ENCODE measurements around the gene KLHL28. TPM values are rescaled to one million over a fixed set of nuclear protein-coding genes. Genes with fewer than 3 reads are reported as not detected.
A peak's percentile ranks its signal among the peaks of the same experiment; 100 is the strongest.

Gene KLHL28
- total and polyA plus RNA-seq, 5 donors from 2014 or later = 39.9 to 53.9 (median 49.1) TPM

- Mint-ChIP-seq H3K27ac (no peak overlapping the region), H3K36me3 (peaks cover 67% of the 10 kb centered on the region), H3K4me1 (peaks cover 29 to 55% (median 54%) of the 10 kb centered on the region in 4 donors), H3K27me3 (no peaks in the 10 kb centered on the region), H3K9me3 (peaks cover 0 to 8% (median 2%) of the 10 kb centered on the region in 7 donors), H3K4me3 (peak overlapping the region in 1 of 4 donors; percentile 85)
- DNase-seq (no peak), ATAC-seq (ENCODE audit: low read depth in 2 of 2) (no peak)
- Histone ChIP-seq H3K4me3 (ENCODE audit: low read depth, low read length) (no peak overlapping the region), H3K4me1 (ENCODE audit: control insufficient read depth, insufficient read depth, low read length, poor library complexity, severe bottlenecking) (no peaks in the 10 kb centered on the region), H3K36me3 (ENCODE audit: control insufficient read depth, insufficient read depth, low read length) (peaks cover 65% of the 10 kb centered on the region), H3K9me3 (ENCODE audit: control insufficient read depth in 2 of 2, low read length in 2 of 2) (no peaks in the 10 kb centered on the region), H3K27ac (ENCODE audit: insufficient read depth, low read length, poor library complexity, severe bottlenecking) (no peak overlapping the region), H3K27me3 (ENCODE audit: control insufficient read depth, insufficient read depth, low read length) (no peaks in the 10 kb centered on the region)
Measured at GRCh38 chr14:44942436-44942835, 19.3 kb downstream of the KLHL28 start.

GRCh38 chr14:44941591-44941990, 20.2 kb downstream of the KLHL28 start:
- no peak for DNase-seq
- H3K4me1 ChIP-seq (ENCODE audit: control insufficient read depth, insufficient read depth, low read length, poor library complexity, severe bottlenecking) = no peaks in the 10 kb centered on the region
- ATAC-seq (ENCODE audit: low read depth in 2 of 2) = no peak
- no peaks in the 10 kb centered on the region for H3K9me3 ChIP-seq (ENCODE audit: control insufficient read depth in 2 of 2, low read length in 2 of 2)
- Mint-ChIP-seq H3K4me1 (peaks cover 32 to 60% (median 50%) of the 10 kb centered on the region in 4 donors), H3K9me3 (peaks cover 0 to 8% (median 2%) of the 10 kb centered on the region in 7 donors), H3K27me3 (no peaks in the 10 kb centered on the region), H3K36me3 (peaks cover 64% of the 10 kb centered on the region), H3K4me3 (no peak overlapping the region), H3K27ac (peak overlapping the region; percentile 3 to 60 (median 20))
- peaks cover 56% of the 10 kb centered on the region for H3K36me3 ChIP-seq (ENCODE audit: control insufficient read depth, insufficient read depth, low read length)
- no peak overlapping the region for H3K27ac ChIP-seq (ENCODE audit: insufficient read depth, low read length, poor library complexity, severe bottlenecking)
- no peak overlapping the region for H3K4me3 ChIP-seq (ENCODE audit: low read depth, low read length)
- no peaks in the 10 kb centered on the region for H3K27me3 ChIP-seq (ENCODE audit: control insufficient read depth, insufficient read depth, low read length)

DNA sequence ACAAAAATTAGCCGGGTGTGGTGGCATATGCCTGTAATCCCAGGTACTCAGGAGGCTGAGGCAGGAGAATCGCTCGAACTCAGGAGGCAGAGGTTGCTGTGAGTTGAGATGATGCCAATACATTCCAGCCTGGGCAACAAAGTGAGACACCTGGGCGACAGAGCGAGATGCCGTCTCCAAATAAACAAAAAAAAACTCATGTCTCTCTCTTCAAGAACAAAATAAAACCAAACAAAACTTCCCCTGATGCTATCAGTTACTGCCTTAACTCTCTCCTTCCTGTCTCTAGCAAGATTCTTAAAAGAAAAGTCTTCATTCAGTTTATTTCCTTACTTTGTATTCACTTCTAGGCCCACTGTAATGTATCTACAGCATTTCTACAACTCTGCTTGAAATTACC, 20.8 kb downstream of the KLHL28 start:
- peaks cover 69% of the 10 kb centered on the region for H3K36me3 Mint-ChIP-seq
- ATAC-seq (ENCODE audit: low read depth in 2 of 2) (peak in 1 of 2 donors; percentile 50), DNase-seq (peak in 2 of 3 donors; percentile 18 to 21)
- H3K4me3 ChIP-seq (ENCODE audit: low read depth, low read length) = no peak overlapping the region
- H3K9me3 ChIP-seq (ENCODE audit: control insufficient read depth in 2 of 2, low read length in 2 of 2) = no peaks in the 10 kb centered on the region
- H3K4me3 Mint-ChIP-seq = peak overlapping the region in 3 of 4 donors; percentile 5 to 39 (median 25)
- H3K9me3 Mint-ChIP-seq = peaks cover 0 to 8% (median 2%) of the 10 kb centered on the region in 7 donors
- no peak overlapping the region for H3K27ac ChIP-seq (ENCODE audit: insufficient read depth, low read length, poor library complexity, severe bottlenecking)
- no peaks in the 10 kb centered on the region for H3K27me3 ChIP-seq (ENCODE audit: control insufficient read depth, insufficient read depth, low read length)
- peak overlapping the region; percentile 43 to 70 (median 67) for H3K27ac Mint-ChIP-seq
- peaks cover 52% of the 10 kb centered on the region for H3K36me3 ChIP-seq (ENCODE audit: control insufficient read depth, insufficient read depth, low read length)
- H3K4me1 Mint-ChIP-seq = peaks cover 39 to 66% (median 53%) of the 10 kb centered on the region in 4 donors
- no peaks in the 10 kb centered on the region for H3K27me3 Mint-ChIP-seq
- no peaks in the 10 kb centered on the region for H3K4me1 ChIP-seq (ENCODE audit: control insufficient read depth, insufficient read depth, low read length, poor library complexity, severe bottlenecking)

DNA sequence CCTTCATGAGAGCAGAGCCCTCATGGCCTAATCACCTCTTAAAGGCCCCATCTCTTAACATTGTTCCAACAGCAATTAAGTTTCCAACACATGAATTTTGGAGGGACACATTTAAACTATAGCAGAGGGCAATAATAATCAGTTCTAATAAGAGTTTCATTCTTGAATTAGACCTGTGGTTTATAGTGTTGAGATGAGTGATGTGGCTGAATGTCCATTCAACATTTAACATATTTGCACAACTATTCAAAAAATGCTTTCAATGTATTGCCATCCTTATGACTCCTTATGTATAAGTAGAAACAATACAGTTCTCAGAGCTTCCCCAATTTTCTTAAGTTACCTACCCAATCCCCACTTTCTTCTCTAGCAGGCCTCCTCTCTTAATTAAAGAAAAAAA, 21.5 kb downstream of the KLHL28 start:
- H3K4me3 Mint-ChIP-seq = peak overlapping the region in 1 of 4 donors; percentile 38
- H3K36me3 Mint-ChIP-seq = peaks cover 64% of the 10 kb centered on the region

GRCh38 chr14:44937547-44937946, 24.2 kb downstream of the KLHL28 start:
- no peak overlapping the region for H3K27ac Mint-ChIP-seq
- peaks cover 34% of the 10 kb centered on the region for H3K36me3 ChIP-seq (ENCODE audit: control insufficient read depth, insufficient read depth, low read length)
- H3K27me3 Mint-ChIP-seq = no peaks in the 10 kb centered on the region
- peaks cover 52% of the 10 kb centered on the region for H3K36me3 Mint-ChIP-seq
- no peaks in the 10 kb centered on the region for H3K27me3 ChIP-seq (ENCODE audit: control insufficient read depth, insufficient read depth, low read length)
- H3K4me1 ChIP-seq (ENCODE audit: control insufficient read depth, insufficient read depth, low read length, poor library complexity, severe bottlenecking) = no peaks in the 10 kb centered on the region
- no peak overlapping the region for H3K27ac ChIP-seq (ENCODE audit: insufficient read depth, low read length, poor library complexity, severe bottlenecking)
- no peak for DNase-seq
- peaks cover 38 to 61% (median 47%) of the 10 kb centered on the region in 4 donors for H3K4me1 Mint-ChIP-seq
- no peak overlapping the region for H3K4me3 Mint-ChIP-seq
- H3K9me3 ChIP-seq (ENCODE audit: control insufficient read depth in 2 of 2, low read length in 2 of 2) = no peaks in the 10 kb centered on the region
- no peak for ATAC-seq (ENCODE audit: low read depth in 2 of 2)
- no peak overlapping the region for H3K4me3 ChIP-seq (ENCODE audit: low read depth, low read length)
- H3K9me3 Mint-ChIP-seq = peaks cover 0 to 8% (median 2%) of the 10 kb centered on the region in 7 donors

More for the DNA sequence above, 21.5 kb downstream of the KLHL28 start:
- Histone ChIP-seq H3K9me3 (ENCODE audit: control insufficient read depth in 2 of 2, low read length in 2 of 2) (no peaks in the 10 kb centered on the region), H3K36me3 (ENCODE audit: control insufficient read depth, insufficient read depth, low read length) (peaks cover 45% of the 10 kb centered on the region), H3K27me3 (ENCODE audit: control insufficient read depth, insufficient read depth, low read length) (no peaks in the 10 kb centered on the region), H3K4me1 (ENCODE audit: control insufficient read depth, insufficient read depth, low read length, poor library complexity, severe bottlenecking) (no peaks in the 10 kb centered on the region), H3K4me3 (ENCODE audit: low read depth, low read length) (no peak overlapping the region), H3K27ac (ENCODE audit: insufficient read depth, low read length, poor library complexity, severe bottlenecking) (no peak overlapping the region)
- Mint-ChIP-seq H3K9me3 (peaks cover 0 to 8% (median 2%) of the 10 kb centered on the region in 7 donors), H3K27ac (peak overlapping the region in 2 of 3 donors; percentile 67 to 70), H3K27me3 (no peaks in the 10 kb centered on the region), H3K4me1 (peaks cover 38 to 62% (median 52%) of the 10 kb centered on the region in 4 donors)
- no peak for DNase-seq
- no peak for ATAC-seq (ENCODE audit: low read depth in 2 of 2)

GRCh38 chr14:44935155-44935554, 26.6 kb downstream of the KLHL28 start:
- H3K9me3 ChIP-seq (ENCODE audit: control insufficient read depth in 2 of 2, low read length in 2 of 2) = no peaks in the 10 kb centered on the region
- Mint-ChIP-seq H3K27ac (peak overlapping the region in 2 of 3 donors; percentile 47 to 53), H3K27me3 (no peaks in the 10 kb centered on the region), H3K4me1 (peaks cover 32 to 58% (median 36%) of the 10 kb centered on the region in 4 donors), H3K36me3 (peaks cover 39% of the 10 kb centered on the region), H3K4me3 (no peak overlapping the region), H3K9me3 (peaks cover 0 to 2% (median 0%) of the 10 kb centered on the region in 7 donors)
- H3K36me3 ChIP-seq (ENCODE audit: control insufficient read depth, insufficient read depth, low read length) = peaks cover 32% of the 10 kb centered on the region
- no peak overlapping the region for H3K4me3 ChIP-seq (ENCODE audit: low read depth, low read length)
- peaks cover 4% of the 10 kb centered on the region for H3K4me1 ChIP-seq (ENCODE audit: control insufficient read depth, insufficient read depth, low read length, poor library complexity, severe bottlenecking)
- no peaks in the 10 kb centered on the region for H3K27me3 ChIP-seq (ENCODE audit: control insufficient read depth, insufficient read depth, low read length)
- no peak overlapping the region for H3K27ac ChIP-seq (ENCODE audit: insufficient read depth, low read length, poor library complexity, severe bottlenecking)
- ATAC-seq (ENCODE audit: low read depth in 2 of 2) (no peak), DNase-seq (no peak)

DNA sequence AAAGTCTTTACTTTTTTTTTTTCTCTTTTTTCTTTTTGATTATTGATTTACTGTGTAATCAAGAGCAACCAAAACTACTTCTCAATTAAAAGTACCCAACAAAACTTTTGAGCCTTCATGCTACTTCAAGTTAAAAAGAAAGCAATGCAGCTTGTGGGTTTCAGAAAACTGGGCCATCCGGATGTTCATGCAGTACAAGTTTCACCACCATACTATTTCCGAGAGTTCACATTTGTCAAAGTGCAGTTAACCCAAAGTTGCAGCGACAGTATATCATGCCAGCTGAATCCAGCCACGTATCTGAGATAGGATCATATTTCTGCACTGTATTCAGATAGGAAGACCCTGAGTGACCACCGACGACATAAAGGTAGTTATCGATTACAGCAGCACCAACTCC, 33.0 kb downstream of the KLHL28 start:
- peak in 1 of 3 donors; percentile 6 for DNase-seq
- no peaks in the 10 kb centered on the region for H3K9me3 Mint-ChIP-seq
- no peak overlapping the region for H3K4me3 Mint-ChIP-seq

DNA sequence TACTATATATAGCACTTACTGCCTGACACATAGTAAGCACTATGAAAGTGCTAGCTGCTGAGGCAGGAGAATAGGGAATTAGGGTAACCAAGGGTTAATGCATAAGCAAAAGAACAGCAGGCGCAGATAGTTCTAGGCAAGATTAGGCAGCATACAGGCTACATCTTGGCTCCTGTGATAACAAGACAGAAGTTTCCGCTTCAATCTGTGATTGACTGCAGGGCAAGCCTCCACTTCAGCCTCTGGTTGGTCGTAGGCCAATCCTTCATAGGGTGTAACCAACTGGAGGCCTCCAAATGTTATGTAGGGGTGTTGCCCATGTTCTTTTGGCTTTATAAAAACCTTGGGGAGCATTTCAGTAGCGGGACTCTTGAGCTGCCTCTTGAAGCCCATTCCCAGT, 46.9 kb downstream of the KLHL28 start:
- Mint-ChIP-seq H3K9me3 (peaks cover 0 to 3% (median 0%) of the 10 kb centered on the region in 7 donors), H3K27ac (no peak overlapping the region), H3K4me1 (peaks cover 0 to 8% (median 4%) of the 10 kb centered on the region in 4 donors), H3K4me3 (no peak overlapping the region), H3K36me3 (no peaks in the 10 kb centered on the region), H3K27me3 (peaks cover 35% of the 10 kb centered on the region)
- H3K9me3 ChIP-seq (ENCODE audit: control insufficient read depth in 2 of 2, low read length in 2 of 2) = no peaks in the 10 kb centered on the region
- H3K36me3 ChIP-seq (ENCODE audit: control insufficient read depth, insufficient read depth, low read length) = no peaks in the 10 kb centered on the region
- no peak for ATAC-seq (ENCODE audit: low read depth in 2 of 2)
- H3K4me3 ChIP-seq (ENCODE audit: low read depth, low read length) = no peak overlapping the region
- no peak for DNase-seq
- H3K4me1 ChIP-seq (ENCODE audit: control insufficient read depth, insufficient read depth, low read length, poor library complexity, severe bottlenecking) = no peaks in the 10 kb centered on the region
- H3K27me3 ChIP-seq (ENCODE audit: control insufficient read depth, insufficient read depth, low read length) = peaks cover 17% of the 10 kb centered on the region
- H3K27ac ChIP-seq (ENCODE audit: insufficient read depth, low read length, poor library complexity, severe bottlenecking) = no peak overlapping the region

More for the DNA sequence above, 33.0 kb downstream of the KLHL28 start:
- Histone ChIP-seq H3K9me3 (ENCODE audit: control insufficient read depth in 2 of 2, low read length in 2 of 2) (no peaks in the 10 kb centered on the region), H3K36me3 (ENCODE audit: control insufficient read depth, insufficient read depth, low read length) (peaks cover 6% of the 10 kb centered on the region), H3K27me3 (ENCODE audit: control insufficient read depth, insufficient read depth, low read length) (no peaks in the 10 kb centered on the region), H3K27ac (ENCODE audit: insufficient read depth, low read length, poor library complexity, severe bottlenecking) (no peak overlapping the region), H3K4me1 (ENCODE audit: control insufficient read depth, insufficient read depth, low read length, poor library complexity, severe bottlenecking) (peaks cover 4% of the 10 kb centered on the region), H3K4me3 (ENCODE audit: low read depth, low read length) (no peak overlapping the region)
- H3K27me3 Mint-ChIP-seq = no peaks in the 10 kb centered on the region
- peaks cover 16% of the 10 kb centered on the region for H3K36me3 Mint-ChIP-seq
- H3K4me1 Mint-ChIP-seq = peaks cover 9 to 25% (median 20%) of the 10 kb centered on the region in 4 donors
- no peak for ATAC-seq (ENCODE audit: low read depth in 2 of 2)
- H3K27ac Mint-ChIP-seq = no peak overlapping the region
